A549 (cell line): ENCODE measurements around the gene PTPRCAP. TPM values are rescaled to one million over a fixed set of nuclear protein-coding genes. Genes with fewer than 3 reads are reported as not detected.
"Not testable (repeated sequence)": the region's sequence is repeated elsewhere in the genome, so short reads cannot be mapped to it uniquely, and the experiment has no call there.

ENCODE experiments used
- ATAC-seq, 2 experiments: fragments of 200-7000 bp in 1 of 2; fragments of >200 bp in 1 of 2; cut with Nextera tagmentation in 1 of 2; cut with Tn5 transposase in 1 of 2; 3 replicates each; pipeline versions ENCODE4 v1.8.0 to v1.9.1; 2018 to 2020; ENCODE audit warnings: mild to moderate bottlenecking in 1 of 2, moderate library complexity in 1 of 2
- CTCF ChIA-PET: fragments of 300-600 bp; sonication (Branson Sonifier 250); formaldehyde crosslinking; extraction: SDS; loops from one replicate; lab custom pipeline; 2021; ENCODE audit warnings: antibody characterized with exemption, inconsistent platforms; lab: Yijun Ruan, JAX
- POLR2A ChIA-PET: fragments of 350-600 bp; formaldehyde crosslinking; extraction: SDS; loops from one replicate; lab custom pipeline; 2021; ENCODE audit warnings: antibody characterized with exemption, inconsistent platforms; lab: Yijun Ruan, JAX
- DNase-seq, 2 experiments: peaks; one replicate each; pipeline versions ENCODE4 v3.0.0 to v3.0.0-alpha.2; 2011 to 2016; ENCODE audit warnings: low read depth in 1 of 2, low spot score in 1 of 2
- FAIRE-seq: peaks from 2 replicates; lab custom pipeline; 2011; peaks lifted over from hg19 to GRCh38; lab: Jason Lieb, UNC
- H3K27ac ChIP-seq, 2 experiments: fragments of >200 bp; sonication (Bioruptor Twin); formaldehyde crosslinking; 3 replicates each; pipeline ENCODE4 v1.5.1; 2016 to 2017
- H3K4me1 ChIP-seq: fragments of >200 bp; sonication (Bioruptor Twin); formaldehyde crosslinking; 3 replicates; pipeline ENCODE4 v1.6.1; 2016
- H3K4me2 ChIP-seq: fragments of >200 bp; sonication (Bioruptor Twin); formaldehyde crosslinking; 3 replicates; pipeline ENCODE4 v1.6.1; 2016
- H3K4me3 ChIP-seq: fragments of >200 bp; sonication (Bioruptor Twin); formaldehyde crosslinking; 3 replicates; pipeline ENCODE4 v1.5.1; 2016
- H3K9me3 ChIP-seq: fragments of >200 bp; sonication (Bioruptor Twin); formaldehyde crosslinking; 3 replicates; pipeline ENCODE4 v1.6.1; 2016
- CHD2 ChIP-seq: fragments of 150-350 bp; IDR thresholded peaks from 2 replicates; pipeline ENCODE4 v1.6.1; 2014; ENCODE audit warnings: low read length; ENCODE audit not compliant: partially characterized antibody
- EHF ChIP-seq: fragments of 250-450 bp; sonication (Bioruptor Pico); IDR thresholded peaks from 2 replicates; pipeline ENCODE4 v1.5.0; 2020; ENCODE audit warnings: mild to moderate bottlenecking
- ELK1 ChIP-seq: fragments of 150-350 bp; IDR thresholded peaks from 2 replicates; pipeline ENCODE4 v1.6.1; 2014; ENCODE audit warnings: low read depth, mild to moderate bottlenecking, low read length
- FOSL2 ChIP-seq, 2 experiments: fragments of 450-650 bp in 1 of 2; fragments of >200 bp in 1 of 2; sonication (Bioruptor Twin) in 1 of 2; formaldehyde crosslinking; IDR thresholded peaks; 2 replicates each; pipeline versions ENCODE4 v1.5.0 to v1.6.1; 2016 to 2020; ENCODE audit warnings: mild to moderate bottlenecking in 1 of 2, moderate library complexity in 1 of 2
- FOXS1 ChIP-seq: fragments of 250-450 bp; sonication (Bioruptor Pico); IDR thresholded peaks from 2 replicates; pipeline ENCODE4 v1.5.0; 2020; ENCODE audit warnings: mild to moderate bottlenecking, moderate library complexity
- HMGXB4 ChIP-seq: fragments of 250-450 bp; sonication (Bioruptor Pico); IDR thresholded peaks from 2 replicates; pipeline ENCODE4 v1.5.0; 2021; ENCODE audit warnings: mild to moderate bottlenecking, moderate library complexity, borderline replicate concordance
- HOXA7 ChIP-seq: fragments of 250-450 bp; sonication (Bioruptor Pico); IDR thresholded peaks from 2 replicates; pipeline ENCODE4 v1.5.0; 2020; ENCODE audit warnings: mild to moderate bottlenecking, moderate library complexity
- KDM5A ChIP-seq: fragments of 200-600 bp; sonication (generic); IDR thresholded peaks from 2 replicates; pipeline ENCODE4 v1.6.1; 2016; ENCODE audit warnings: antibody characterized with exemption, mild to moderate bottlenecking
- MAFK ChIP-seq: fragments of 450-650 bp; IDR thresholded peaks from 2 replicates; pipeline ENCODE4 v1.6.1; 2014; ENCODE audit not compliant: partially characterized antibody
- MYC ChIP-seq: IDR thresholded peaks from 2 replicates; pipeline ENCODE4 v1.6.1; 2012; ENCODE audit warnings: mild to moderate bottlenecking, inconsistent platforms, low read length, improper control_type of control experiment, borderline replicate concordance
- PBX3 ChIP-seq: IDR thresholded peaks from 2 replicates; pipeline ENCODE4 v1.6.1; 2012
- PHF8 ChIP-seq: fragments of 200-600 bp; sonication (generic); IDR thresholded peaks from 2 replicates; pipeline ENCODE4 v1.6.1; 2016; ENCODE audit warnings: low read depth, mild to moderate bottlenecking, antibody characterized with exemption, moderate library complexity, borderline replicate concordance
- RARB ChIP-seq: fragments of 250-450 bp; sonication (Bioruptor Pico); IDR thresholded peaks from 2 replicates; pipeline ENCODE4 v1.8.0; 2021; ENCODE audit warnings: mild to moderate bottlenecking, moderate library complexity
- REST ChIP-seq: fragments of 200-600 bp; sonication (generic); IDR thresholded peaks from 2 replicates; pipeline ENCODE4 v1.6.1; 2016; ENCODE audit warnings: antibody characterized with exemption, mild to moderate bottlenecking, moderate library complexity
- RFX5 ChIP-seq: fragments of 450-650 bp; IDR thresholded peaks from 2 replicates; pipeline ENCODE4 v1.7.1; 2014; ENCODE audit warnings: antibody characterized with exemption, mild to moderate bottlenecking, moderate library complexity
- USF2 ChIP-seq: fragments of 450-650 bp; IDR thresholded peaks from 2 replicates; pipeline ENCODE4 v1.6.1; 2014; ENCODE audit warnings: antibody characterized with exemption
- ZNF302 ChIP-seq: fragments of 250-450 bp; sonication (Bioruptor Pico); IDR thresholded peaks from 2 replicates; pipeline ENCODE4 v1.9.0; 2021; ENCODE audit warnings: inconsistent platforms, mild to moderate bottlenecking, moderate library complexity
- ZSCAN20 ChIP-seq: fragments of 250-450 bp; sonication (Bioruptor Pico); IDR thresholded peaks from 2 replicates; pipeline ENCODE4 v1.8.0; 2022; ENCODE audit warnings: mild to moderate bottlenecking, moderate library complexity
- WGBS: methylation state at CpG from one replicate; pipeline ENCODE4 v1.1.6; 2017; ENCODE audit errors: missing lambda C conversion rate; 5-methylcytosine and 5-hydroxymethylcytosine counted together
- polyA plus RNA-seq, 4 experiments: library from polyadenylated mRNA; depleted of rRNA in 3 of 4; stranded (reverse); fragments of >200 nt; fragmentation: RNase III in 1 of 4; extraction: RNeasy Plus Mini Kit Qiagen cat#74134 plus additional on column Dnase treatment in 1 of 4; gene quantifications; 2 replicates in 3 of 4; 3 replicates in 1 of 4; pipeline ENCODE4 v1.2.3, GENCODE V29; 2011 to 2017

PTPRCAP gene
- polyA plus RNA-seq, 2 of the 4 experiments (the other 2 are of a cell fraction): 0.34 to 0.56 TPM

- TF ChIP-seq MYC (no peak; the same call in 1 of the 2 replicates), FOXS1 (CRISPR knock-in tag) (no peak), HMGXB4 (CRISPR knock-in tag) (no peak), RFX5 (0 out of 2 replicates have a peak, but pooled peaks have one; percentile 30), ELK1 (no peak), REST (0 out of 2 replicates have a peak, but pooled peaks have one; percentile 6), EHF (CRISPR knock-in tag) (no peak), KDM5A (peak; percentile 83), PHF8 (peak; percentile 54), USF2 (no peak), CHD2 (no peak), ZNF302 (CRISPR knock-in tag) (no peak), MAFK (peak; percentile 23), PBX3 (no peak), RARB (no peak)
Measured at GRCh38 chr11:67482827-67483798, 45.6 kb upstream of the PTPRCAP start, which contains the start of gene AIP (continued).

- 31% methylated on average over 19 of the region's 19 CpGs for WGBS
- H3K9me3 ChIP-seq: no peaks in the 10 kb centered on the region
- no peak for FAIRE-seq
- peak overlapping the region; percentile 55 for H3K4me3 ChIP-seq
- DNase-seq: no peak
- peak; percentile 23 to 52; a peak in 5 of 6 replicates for ATAC-seq
- POLR2A ChIA-PET: interaction anchor here (0.6 to 1.3 kb wide), 8 partner anchors 9 to 109 kb away, joined by 3 to 6 read pairs (median 4); partner anchors contain the start of genes CLCF1, PPP1CA and RPS6KB2
- CTCF ChIA-PET: interaction anchor here (0.7 to 3.9 kb wide), 4 partner anchors 10 to 137 kb away, joined by 3 to 22 read pairs (median 4); partner anchors contain the start of gene TMEM134
- H3K4me2 ChIP-seq: peak overlapping the region; percentile 97
- peak overlapping the region; percentile 71 to 88 for H3K27ac ChIP-seq
- TF ChIP-seq FOSL2 (IDR thresholded peaks at IDR 0.05) (no peak), FOSL2 (CRISPR knock-in tag; IDR thresholded peaks at IDR 0.05) (peak; percentile 75), HOXA7 (no peak), ZSCAN20 (CRISPR knock-in tag) (no peak)
- H3K4me1 ChIP-seq: peaks cover 11% of the 10 kb centered on the region; the same call in 2 of the 3 replicates
Measured at GRCh38 chr11:67482275-67482826, 44.9 kb upstream of the PTPRCAP start.

- H3K4me3 ChIP-seq, H3K4me1 ChIP-seq, DNase-seq, H3K4me2 ChIP-seq, FAIRE-seq, POLR2A ChIA-PET, H3K27ac ChIP-seq, ATAC-seq, H3K9me3 ChIP-seq: not testable (repeated sequence)
- WGBS: 66% methylated on average over 14 of the region's 16 CpGs
- CTCF ChIA-PET: interaction anchor here (0.6 to 1.4 kb wide), 5 partner anchors 9 to 126 kb away, joined by 3 to 7 read pairs (median 6); partner anchors contain the start of gene PITPNM1
Measured at GRCh38 chr11:67477344-67478050, 40.0 kb upstream of the PTPRCAP start.
